Measurements from ENCODE around the gene SLC6A7.

DNA sequence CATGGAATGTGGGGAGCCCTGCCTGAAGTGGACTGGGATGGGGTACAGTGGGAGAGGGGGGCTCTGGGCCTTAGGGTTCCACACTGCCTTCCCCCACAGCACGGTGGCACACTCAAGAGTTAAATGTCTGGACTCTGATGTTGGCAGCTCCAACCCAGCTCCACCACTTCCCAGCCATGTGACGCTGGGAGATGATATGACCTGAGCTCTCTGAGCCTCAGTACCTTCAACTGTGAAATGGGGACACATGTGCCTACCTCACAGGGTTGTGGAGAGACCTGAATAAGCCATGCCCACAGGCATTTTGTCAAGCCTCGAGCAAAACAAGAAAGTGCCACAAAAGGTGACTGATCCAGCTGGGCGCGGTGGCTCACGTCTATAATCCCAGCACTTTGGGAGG, 30.8 kb upstream of the SLC6A7 start:
- TF ChIP-seq NFIC (IDR thresholded peaks at IDR 0.05; ENCODE audit: borderline replicate concordance) (no peak), EZH2phosphoT487 (IDR thresholded peaks at IDR 0.05; ENCODE audit: borderline replicate concordance, low read depth) (no peak)
